Skin of body (tissue), 2 donors: ENCODE results near the gene ZNF140. TPM values are rescaled to one million over a fixed set of nuclear protein-coding genes. Genes with fewer than 3 reads are reported as not detected.

Source experiments
- DNase-seq: peaks from one replicate; lab custom pipeline; 2025; lab: John Stamatoyannopoulos, UW
- total RNA-seq: library from RNA; depleted of rRNA; stranded (reverse); fragments of >200 nt; gene quantifications from one replicate; pipeline ENCODE4 v1.2.3, GENCODE V29; 2014

Gene ZNF140
- total RNA-seq, 1 donor from 2014 or later = 39.3 TPM

- DNase-seq = peak; percentile 95
These were observed 49.5 kb downstream of the ZNF140 start, which contains the start of the genes ZNF10 and ZNF891 for GRCh38 chr12:133130038-133130807. ZNF10 (plus strand) TSS chr12:133130627; CDS start chr12:133144493, 13,866 bp downstream. ZNF891 (minus strand) TSS chr12:133130274; CDS start chr12:133121918, 8,356 bp downstream.

- no peak for DNase-seq
These were observed 50.0 kb downstream of the ZNF140 start for GRCh38 chr12:133130808-133131128.

GRCh38 chr12:133135747-133136146, 55.0 kb downstream of the ZNF140 start:
- no peak for DNase-seq

GRCh38 chr12:133145981-133146380, 65.3 kb downstream of the ZNF140 start:
- no peak for DNase-seq

GRCh38 chr12:133156125-133156690, 75.5 kb downstream of the ZNF140 start:
- DNase-seq = no peak

Other genes with a start within 250 kb of the ZNF140 start
- 20.2 TPM for gene CHFR, start 193.3 kb upstream of the ZNF140 start, total RNA-seq
- gene ZNF605, start 124.6 kb upstream of the ZNF140 start, total RNA-seq = 14.7 TPM
- 13.5 TPM for gene ZNF26, start 94.6 kb upstream of the ZNF140 start, total RNA-seq
- 40.8 TPM for gene ZNF84, start 43.4 kb upstream of the ZNF140 start, total RNA-seq
- 2.8 TPM for gene ZNF891, start 49.4 kb downstream of the ZNF140 start, total RNA-seq
- 10.5 TPM for gene ZNF10, start 49.7 kb downstream of the ZNF140 start, total RNA-seq
- gene ZNF268, start 100.6 kb downstream of the ZNF140 start, total RNA-seq = 21.2 TPM
- not detected for gene ANHX, start 155.0 kb downstream of the ZNF140 start, total RNA-seq